ENCODE measurements around the gene EMC1. TPM values are rescaled to one million over a fixed set of nuclear protein-coding genes. Genes with fewer than 3 reads are reported as not detected.
"Not testable (repeated sequence)": the region's sequence is repeated elsewhere in the genome, so short reads cannot be mapped to it uniquely, and the experiment has no call there.

Gene EMC1
- total RNA-seq, 1 donor from 2014 or later, result 93.0 TPM

- Histone ChIP-seq H3K4me3 (no peak overlapping the region), H3K4me1 (no peaks in the 10 kb centered on the region), H3K36me3 (peaks cover 82 to 97% of the 10 kb centered on the region in 2 donors), H3K27me3 (no peaks in the 10 kb centered on the region), H3K9me3 (no peaks in the 10 kb centered on the region), H3K27ac (no peak overlapping the region)
- DNase-seq (ENCODE audit: low spot score in 2 of 2), result no peak
- no peak for TF ChIP-seq CTCF (IDR thresholded peaks at IDR 0.05)
- intact Hi-C loops (cut with DNase I), result no loop called here
These were observed 69.1 kb downstream of the EMC1 start for GRCh38 chr1:19182223-19182622.

GRCh38 chr1:19180265-19180657 is 71.1 kb downstream of the EMC1 start:
- H3K9me3 ChIP-seq; intact Hi-C loops (cut with DNase I); H3K27me3 ChIP-seq; DNase-seq (ENCODE audit: low spot score in 2 of 2); H3K4me3 ChIP-seq; H3K27ac ChIP-seq; H3K4me1 ChIP-seq: not testable (repeated sequence)
- H3K36me3 ChIP-seq, result peaks cover 82 to 97% of the 10 kb centered on the region in 2 donors

- H3K4me3 ChIP-seq, result no peak overlapping the region
- no peak overlapping the region for H3K27ac ChIP-seq
- DNase-seq (ENCODE audit: low spot score in 2 of 2), result no peak
- H3K4me1 ChIP-seq, result no peaks in the 10 kb centered on the region
- TF ChIP-seq CTCF (IDR thresholded peaks at IDR 0.05), result peak in 1 of 3 experiments; percentile 9
- H3K9me3 ChIP-seq, result no peaks in the 10 kb centered on the region
- no peaks in the 10 kb centered on the region for H3K27me3 ChIP-seq
- intact Hi-C loops (cut with DNase I), result loop anchor here (10.0 kb wide), 1 partner anchor 55 kb away; no protein-coding TSS in a partner anchor
- H3K36me3 ChIP-seq, result peaks cover 83 to 97% of the 10 kb centered on the region in 2 donors
These were observed 71.6 kb downstream of the EMC1 start for GRCh38 chr1:19179597-19180264.

DNA sequence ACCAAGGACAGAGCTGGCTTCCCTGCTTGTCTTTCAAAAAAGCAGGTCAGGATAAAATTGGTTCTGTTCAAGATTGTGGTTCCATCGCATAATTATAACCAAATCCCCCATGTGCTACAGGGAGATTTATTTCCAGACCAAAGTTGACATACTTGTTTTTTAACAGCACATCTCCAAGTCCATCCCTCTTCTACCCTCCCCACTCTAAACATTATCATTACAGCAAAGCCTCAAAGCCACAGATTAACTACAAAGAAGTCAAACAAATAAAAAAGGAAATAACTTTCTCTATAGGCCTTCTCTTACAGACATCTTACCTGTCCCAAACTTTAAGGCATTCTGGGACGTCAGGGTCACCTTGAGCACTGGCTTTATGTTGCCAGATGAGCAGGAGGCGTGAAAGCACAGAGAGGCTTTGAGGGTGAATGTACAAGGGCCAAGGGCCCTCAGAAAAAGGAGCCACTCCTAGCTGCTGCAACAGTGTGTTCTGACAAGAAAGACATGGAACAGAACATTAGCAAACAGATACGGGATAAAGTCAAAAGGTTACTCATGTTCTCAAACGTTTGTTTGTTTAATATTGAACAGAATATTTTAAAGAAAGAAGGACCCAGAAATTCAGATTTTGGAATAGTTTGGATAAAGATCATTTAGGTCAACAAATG is 72.5 kb downstream of the EMC1 start:
- no peaks in the 10 kb centered on the region for H3K9me3 ChIP-seq
- H3K4me3 ChIP-seq, result no peak overlapping the region
- H3K36me3 ChIP-seq, result peaks cover 83 to 97% of the 10 kb centered on the region in 2 donors
- H3K27me3 ChIP-seq, result no peaks in the 10 kb centered on the region
- TF ChIP-seq CTCF (IDR thresholded peaks at IDR 0.05), result no peak
- intact Hi-C loops (cut with DNase I), result loop anchor here (10.0 kb wide), 1 partner anchor 56 kb away; no protein-coding TSS in a partner anchor
- H3K27ac ChIP-seq, result no peak overlapping the region
- DNase-seq (ENCODE audit: low spot score in 2 of 2), result no peak
- no peaks in the 10 kb centered on the region for H3K4me1 ChIP-seq

DNA sequence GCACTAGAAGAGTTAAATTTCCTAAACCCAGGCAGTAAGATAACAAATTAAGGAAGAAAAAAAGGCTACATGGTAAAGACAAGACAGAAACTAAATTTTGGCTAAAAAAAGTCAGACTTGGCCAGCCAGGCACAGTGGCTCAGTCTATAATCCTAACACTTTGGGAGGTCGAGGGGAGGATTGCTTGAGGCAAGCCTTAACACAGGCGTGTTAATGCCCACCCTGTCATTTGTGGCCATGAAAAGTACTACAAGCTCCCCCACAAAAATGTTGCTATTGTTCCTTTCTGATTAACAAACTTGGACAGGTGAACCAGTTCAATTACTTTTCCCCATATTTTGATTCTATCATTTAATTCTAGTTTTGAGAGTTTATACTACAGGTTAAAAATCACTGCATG is 73.5 kb downstream of the EMC1 start:
- H3K4me1 ChIP-seq, result no peaks in the 10 kb centered on the region
- H3K36me3 ChIP-seq, result peaks cover 84 to 97% of the 10 kb centered on the region in 2 donors
- no peaks in the 10 kb centered on the region for H3K27me3 ChIP-seq
- H3K9me3 ChIP-seq, result no peaks in the 10 kb centered on the region
- no peak for DNase-seq (ENCODE audit: low spot score in 2 of 2)
- intact Hi-C loops (cut with DNase I), result loop anchor here (10.0 kb wide), 1 partner anchor 57 kb away; no protein-coding TSS in a partner anchor
- TF ChIP-seq CTCF (IDR thresholded peaks at IDR 0.05), result no peak
- no peak overlapping the region for H3K4me3 ChIP-seq
- H3K27ac ChIP-seq, result no peak overlapping the region

DNA sequence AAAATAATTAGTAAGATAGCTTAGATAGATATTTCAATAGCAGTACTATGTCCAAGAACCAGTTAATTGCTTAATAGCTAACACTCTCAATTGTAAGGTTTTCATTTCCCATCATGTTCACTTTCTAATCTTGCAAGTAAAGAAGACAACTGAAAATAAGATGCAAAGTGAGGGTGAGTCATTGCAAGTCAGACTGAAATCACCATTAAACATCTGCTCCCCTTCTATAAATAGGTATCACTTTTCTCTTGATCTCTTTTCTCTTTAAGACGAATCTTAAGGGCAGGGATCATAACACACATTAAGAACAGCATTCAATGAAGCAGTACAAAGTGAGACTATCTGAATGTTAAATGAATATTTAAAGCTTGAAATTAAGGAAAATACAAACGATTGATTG is 81.7 kb downstream of the EMC1 start:
- DNase-seq (ENCODE audit: low spot score in 2 of 2), result no peak
- Histone ChIP-seq H3K27me3 (no peaks in the 10 kb centered on the region), H3K27ac (no peak overlapping the region), H3K36me3 (peaks cover 99 to 100% of the 10 kb centered on the region in 2 donors), H3K4me3 (no peak overlapping the region), H3K4me1 (no peaks in the 10 kb centered on the region), H3K9me3 (no peaks in the 10 kb centered on the region)
- intact Hi-C loops (cut with DNase I), result loop anchor here (10.0 kb wide), 1 partner anchor 65 kb away; no protein-coding TSS in a partner anchor
- TF ChIP-seq CTCF (IDR thresholded peaks at IDR 0.05), result no peak

All from ascending aorta (tissue), 2 donors.